BLaER1 treated with 17β-estradiol and CSF1 and Interleukin-3, amounts not matched to agents 10 nM and 100 nM (cell line): ENCODE measurements around the gene RNASEH2A.
A peak's percentile ranks its signal among the peaks of the same experiment; 100 is the strongest.

Experiments used
- H3K27ac ChIP-seq, 11 experiments: shearing (Covaris generic); formaldehyde crosslinking; 2 replicates each; pipeline ENCODE4 v1.8.1; 2022
- H3K27me3 ChIP-seq, 11 experiments: shearing (Covaris generic); formaldehyde crosslinking; 2 replicates each; pipeline ENCODE4 v1.8.1; 2022
- H3K36me3 ChIP-seq, 11 experiments: shearing (Covaris generic); formaldehyde crosslinking; 2 replicates each; pipeline ENCODE4 v1.8.1; 2022
- H3K4me1 ChIP-seq, 10 experiments: shearing (Covaris generic); formaldehyde crosslinking; 2 replicates each; pipeline ENCODE4 v1.8.1; 2022
- H3K4me2 ChIP-seq, 11 experiments: shearing (Covaris generic); formaldehyde crosslinking; 2 replicates each; pipeline ENCODE4 v1.8.1; 2022
- H3K4me3 ChIP-seq, 10 experiments: shearing (Covaris generic); formaldehyde crosslinking; 2 replicates each; pipeline ENCODE4 v1.8.1; 2022
- H3K9ac ChIP-seq, 11 experiments: shearing (Covaris generic); formaldehyde crosslinking; 2 replicates each; pipeline ENCODE4 v1.8.1; 2022
- H3K9me3 ChIP-seq, 11 experiments: shearing (Covaris generic); formaldehyde crosslinking; replicated peaks in 1 of 11; 2 replicates each; pipeline ENCODE4 v1.8.1; 2022
- H4K20me1 ChIP-seq, 11 experiments: shearing (Covaris generic); formaldehyde crosslinking; 2 replicates each; pipeline ENCODE4 v1.8.1; 2022
- Cebpa-rat ChIP-seq, 11 experiments: shearing (Covaris generic); IDR thresholded peaks; 2 replicates each; pipeline ENCODE4 v1.8.1; 2022

Gene RNASEH2A

GRCh38 chr19:12778905-12779161, 27.6 kb upstream of the RNASEH2A start:
- Histone ChIP-seq H3K27me3 (no peaks in the 10 kb centered on the region), H3K36me3 (no peaks in the 10 kb centered on the region), H4K20me1 (peaks cover 0 to 6% (median 0%) of the 10 kb centered on the region in 11 experiments; a peak in 1 of 22 replicates), H3K9me3 (no peaks in the 10 kb centered on the region), H3K4me3 (peak overlapping the region in 9 of 10 experiments; percentile 56 to 79 (median 63); a peak in 16 of 20 replicates), H3K4me1 (peaks cover 61 to 77% (median 71%) of the 10 kb centered on the region in 10 experiments), H3K9ac (peak overlapping the region; percentile 67 to 89 (median 83)), H3K4me2 (peak overlapping the region; percentile 83 to 98 (median 95)), H3K27ac (peak overlapping the region; percentile 73 to 93 (median 85))
- no peak for TF ChIP-seq Cebpa-rat (IDR thresholded peaks at IDR 0.05)

GRCh38 chr19:12779162-12779993, 27.0 kb upstream of the RNASEH2A start:
- Histone ChIP-seq H3K36me3 (no peaks in the 10 kb centered on the region), H4K20me1 (peaks cover 0 to 6% (median 0%) of the 10 kb centered on the region in 11 experiments; a peak in 1 of 22 replicates), H3K27me3 (no peaks in the 10 kb centered on the region), H3K27ac (peak overlapping the region; percentile 73 to 93 (median 85)), H3K4me2 (peak overlapping the region; percentile 83 to 98 (median 95)), H3K4me3 (peak overlapping the region in 7 of 10 experiments; percentile 56 to 79 (median 67); a peak in 12 of 20 replicates), H3K9me3 (no peaks in the 10 kb centered on the region), H3K4me1 (peaks cover 63 to 77% (median 72%) of the 10 kb centered on the region in 10 experiments), H3K9ac (peak overlapping the region; percentile 67 to 89 (median 83))
- TF ChIP-seq Cebpa-rat (IDR thresholded peaks at IDR 0.05), result no peak; a peak in 1 of 22 replicates

- Histone ChIP-seq H3K4me1 (peaks cover 74 to 90% (median 84%) of the 10 kb centered on the region in 10 experiments), H3K27ac (peak overlapping the region; percentile 98 to 100 (median 99)), H3K4me3 (peak overlapping the region; percentile 55 to 72 (median 66)), H3K36me3 (no peaks in the 10 kb centered on the region), H3K9ac (peak overlapping the region; percentile 87 to 99 (median 96)), H3K9me3 (no peaks in the 10 kb centered on the region), H3K4me2 (peak overlapping the region; percentile 90 to 100 (median 99)), H4K20me1 (no peaks in the 10 kb centered on the region), H3K27me3 (no peaks in the 10 kb centered on the region)
- no peak for TF ChIP-seq Cebpa-rat (IDR thresholded peaks at IDR 0.05)
These were observed 24.3 kb upstream of the RNASEH2A start for GRCh38 chr19:12782174-12782423.

GRCh38 chr19:12782424-12783290, 23.7 kb upstream of the RNASEH2A start:
- no peaks in the 10 kb centered on the region for H3K36me3 ChIP-seq
- no peaks in the 10 kb centered on the region for H3K9me3 ChIP-seq
- no peaks in the 10 kb centered on the region for H3K27me3 ChIP-seq
- H4K20me1 ChIP-seq, result no peaks in the 10 kb centered on the region
- peaks cover 76 to 91% (median 85%) of the 10 kb centered on the region in 10 experiments for H3K4me1 ChIP-seq
- no peak for TF ChIP-seq Cebpa-rat (IDR thresholded peaks at IDR 0.05)
- peak overlapping the region; percentile 90 to 100 (median 99) for H3K4me2 ChIP-seq
- peak overlapping the region; percentile 55 to 72 (median 66) for H3K4me3 ChIP-seq
- H3K27ac ChIP-seq, result peak overlapping the region; percentile 98 to 100 (median 99)
- peak overlapping the region; percentile 87 to 99 (median 96) for H3K9ac ChIP-seq

GRCh38 chr19:12783291-12783848, 23.0 kb upstream of the RNASEH2A start:
- Histone ChIP-seq H3K36me3 (no peaks in the 10 kb centered on the region), H3K27me3 (no peaks in the 10 kb centered on the region), H3K4me3 (peak overlapping the region; percentile 55 to 72 (median 66)), H3K9me3 (no peaks in the 10 kb centered on the region), H3K4me1 (peaks cover 83 to 92% (median 89%) of the 10 kb centered on the region in 10 experiments), H3K27ac (peak overlapping the region; percentile 98 to 100 (median 99)), H3K9ac (peak overlapping the region; percentile 87 to 99 (median 96)), H3K4me2 (peak overlapping the region; percentile 90 to 100 (median 99)), H4K20me1 (no peaks in the 10 kb centered on the region)
- TF ChIP-seq Cebpa-rat (IDR thresholded peaks at IDR 0.05), result no peak

GRCh38 chr19:12783849-12784393, 22.5 kb upstream of the RNASEH2A start:
- Histone ChIP-seq H3K4me1 (peaks cover 82 to 92% (median 89%) of the 10 kb centered on the region in 10 experiments), H3K4me2 (peak overlapping the region; percentile 90 to 100 (median 99)), H3K27ac (peak overlapping the region; percentile 98 to 100 (median 99)), H3K4me3 (peak overlapping the region in 8 of 10 experiments; percentile 61 to 72 (median 66); a peak in 8 of 20 replicates), H3K9ac (peak overlapping the region; percentile 92 to 99 (median 96)), H3K36me3 (no peaks in the 10 kb centered on the region), H3K9me3 (no peaks in the 10 kb centered on the region), H4K20me1 (no peaks in the 10 kb centered on the region), H3K27me3 (no peaks in the 10 kb centered on the region)
- TF ChIP-seq Cebpa-rat (IDR thresholded peaks at IDR 0.05), result no peak

- H3K4me1 ChIP-seq, result peaks cover 81 to 92% (median 89%) of the 10 kb centered on the region in 10 experiments
- no peaks in the 10 kb centered on the region for H3K36me3 ChIP-seq
- no peaks in the 10 kb centered on the region for H3K27me3 ChIP-seq
- H3K27ac ChIP-seq, result peak overlapping the region; percentile 98 to 100 (median 99)
- no peak for TF ChIP-seq Cebpa-rat (IDR thresholded peaks at IDR 0.05)
- peak overlapping the region; percentile 92 to 99 (median 96) for H3K9ac ChIP-seq
- H3K4me3 ChIP-seq, result peak overlapping the region in 2 of 10 experiments; percentile 15 to 35; a peak in 2 of 20 replicates
- peak overlapping the region; percentile 90 to 100 (median 99) for H3K4me2 ChIP-seq
- no peaks in the 10 kb centered on the region for H3K9me3 ChIP-seq
- no peaks in the 10 kb centered on the region for H4K20me1 ChIP-seq
These were observed 22.0 kb upstream of the RNASEH2A start for GRCh38 chr19:12784394-12784870.

GRCh38 chr19:12784871-12785430, 21.4 kb upstream of the RNASEH2A start:
- peak overlapping the region; percentile 98 to 100 (median 99) for H3K27ac ChIP-seq
- peaks cover 75 to 87% (median 85%) of the 10 kb centered on the region in 10 experiments for H3K4me1 ChIP-seq
- H4K20me1 ChIP-seq, result no peaks in the 10 kb centered on the region
- H3K36me3 ChIP-seq, result no peaks in the 10 kb centered on the region
- H3K27me3 ChIP-seq, result no peaks in the 10 kb centered on the region
- peak overlapping the region; percentile 92 to 99 (median 96) for H3K9ac ChIP-seq
- peak overlapping the region; percentile 90 to 100 (median 99) for H3K4me2 ChIP-seq
- no peaks in the 10 kb centered on the region for H3K9me3 ChIP-seq
- H3K4me3 ChIP-seq, result peak overlapping the region in 3 of 10 experiments; percentile 15 to 47 (median 35); a peak in 6 of 20 replicates
- no peak for TF ChIP-seq Cebpa-rat (IDR thresholded peaks at IDR 0.05)
